ENCODE results near the gene TAF13. TPM values are rescaled to one million over a fixed set of nuclear protein-coding genes. Genes with fewer than 3 reads are reported as not detected.

TAF13 gene
- total RNA-seq, 1 donor, result 131 TPM

DNA sequence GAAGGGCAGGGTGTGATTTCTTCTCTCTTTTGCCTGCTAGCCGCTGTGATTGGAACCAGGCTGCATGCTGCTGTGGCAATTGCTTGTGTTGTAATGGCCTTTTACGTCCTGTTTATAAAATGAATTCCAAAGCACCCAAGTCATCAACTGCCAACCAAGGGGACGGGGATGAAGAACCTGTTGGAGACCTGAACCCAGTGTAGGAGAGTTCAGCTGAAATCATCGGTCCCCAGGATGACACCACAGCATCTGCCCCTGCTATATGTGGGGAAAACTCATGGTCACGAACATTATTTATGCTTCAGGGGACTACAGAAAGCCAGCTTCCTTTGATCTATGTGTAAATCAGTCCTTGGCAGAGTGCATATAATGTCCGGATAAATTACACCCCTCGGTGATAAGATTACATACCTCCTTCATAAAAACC lies 18.6 kb upstream of the TAF13 start:
- no peak overlapping the region for H3K4me3 ChIP-seq (ENCODE audit: low read depth, low read length)
- no peak for DNase-seq (ENCODE audit: low read depth)
- TF ChIP-seq CTCF (IDR thresholded peaks at IDR 0.05; ENCODE audit: insufficient read depth, low read length), result no peak

- no peak for TF ChIP-seq CTCF (IDR thresholded peaks at IDR 0.05; ENCODE audit: insufficient read depth, low read length)
- peak overlapping the region; percentile 86 for H3K4me3 ChIP-seq (ENCODE audit: low read depth, low read length)
- DNase-seq (ENCODE audit: low read depth), result peak; percentile 39
Observed at GRCh38 chr1:109091839-109092193, 16.0 kb upstream of the TAF13 start.

GRCh38 chr1:109091078-109091838 lies 15.5 kb upstream of the TAF13 start:
- no peak for TF ChIP-seq CTCF (IDR thresholded peaks at IDR 0.05; ENCODE audit: insufficient read depth, low read length)
- DNase-seq (ENCODE audit: low read depth), result peak; percentile 68
- peak overlapping the region; percentile 86 for H3K4me3 ChIP-seq (ENCODE audit: low read depth, low read length)

- peak; percentile 95 for DNase-seq (ENCODE audit: low read depth)
- peak within 1 kb of the TSS; percentile 86 for H3K4me3 ChIP-seq (ENCODE audit: low read depth, low read length)
- no peak for TF ChIP-seq CTCF (IDR thresholded peaks at IDR 0.05; ENCODE audit: insufficient read depth, low read length)
Observed at GRCh38 chr1:109090196-109091077, 14.6 kb upstream of the TAF13 start, which contains the start of gene TMEM167B. TSS of gene TMEM167B (plus strand) at chr1:109090764. CDS start at chr1:109090873, 109 bp downstream.

GRCh38 chr1:109089242-109090015 lies 13.6 kb upstream of the TAF13 start:
- DNase-seq (ENCODE audit: low read depth), result peak; percentile 73
- peak; percentile 60 for TF ChIP-seq CTCF (IDR thresholded peaks at IDR 0.05; ENCODE audit: insufficient read depth, low read length)
- peak overlapping the region; percentile 86 for H3K4me3 ChIP-seq (ENCODE audit: low read depth, low read length)
